Natural killer cell (primary cell): Measurements from ENCODE around the gene POGZ. TPM values are rescaled to one million over a fixed set of nuclear protein-coding genes. Genes with fewer than 3 reads are reported as not detected.

ENCODE experiments used
- ATAC-seq, 3 donors: fragments of 150-1000 bp in 2 of 3; fragments of 200-7000 bp in 1 of 3; cut with Tn5 transposase; 1 replicate in 1 of 3; 2 replicates in 2 of 3; pipeline ENCODE4 v1.10.0; 2021; ENCODE audit warnings: mild to moderate bottlenecking in 2 of 3, moderate library complexity in 2 of 3
- DNase-seq, 2 donors: peaks; one replicate each; pipeline versions ENCODE4 v3.0.0 to v3.0.0-alpha.2; 2013 to 2021; ENCODE audit warnings: mixed read lengths in 1 of 2
- H3K27ac ChIP-seq: one replicate; pipeline ENCODE4 v1.5.1; 2013; ENCODE audit warnings: mild to moderate bottlenecking, low read length
- H3K27me3 ChIP-seq: one replicate; pipeline ENCODE4 v1.6.1; 2013; ENCODE audit warnings: low read length; ENCODE audit not compliant: control insufficient read depth, insufficient read depth
- H3K36me3 ChIP-seq: one replicate; pipeline ENCODE4 v1.6.1; 2013; ENCODE audit warnings: low read length; ENCODE audit not compliant: control insufficient read depth, insufficient read depth
- H3K4me1 ChIP-seq: one replicate; pipeline ENCODE4 v1.6.1; 2013; ENCODE audit warnings: low read length; ENCODE audit not compliant: control insufficient read depth, insufficient read depth
- H3K4me3 ChIP-seq: one replicate; pipeline ENCODE4 v1.5.1; 2013; ENCODE audit warnings: low read length
- H3K9me3 ChIP-seq: one replicate; pipeline ENCODE4 v1.6.1; 2013; ENCODE audit warnings: low read length; ENCODE audit not compliant: control insufficient read depth, insufficient read depth
- H3K27ac Mint-ChIP-seq, 2 donors: one replicate each; pipeline ENCODE4 v1.8.0; 2022; ENCODE audit warnings: mild to moderate bottlenecking in 2 of 2, mixed read lengths in 2 of 2, moderate library complexity in 1 of 2
- H3K27me3 Mint-ChIP-seq, 2 donors: one replicate each; pipeline ENCODE4 v1.8.0; 2022; ENCODE audit warnings: low read depth in 2 of 2, mixed read lengths in 2 of 2
- H3K36me3 Mint-ChIP-seq: one replicate; pipeline ENCODE4 v1.8.0; 2022; ENCODE audit warnings: mixed read lengths
- H3K4me1 Mint-ChIP-seq, 2 donors: one replicate each; pipeline ENCODE4 v1.8.0; 2022; ENCODE audit warnings: mixed read lengths in 2 of 2
- H3K4me3 Mint-ChIP-seq: one replicate; pipeline ENCODE4 v1.8.0; 2022; ENCODE audit warnings: mild to moderate bottlenecking, moderate library complexity, mixed read lengths
- H3K9me3 Mint-ChIP-seq, 2 donors: one replicate each; pipeline ENCODE4 v1.8.0; 2022; ENCODE audit warnings: mixed read lengths in 2 of 2
- CTCF ChIP-seq: fragments of 200-600 bp; IDR thresholded peaks from one replicate; pipeline ENCODE4 v1.8.0; 2022; ENCODE audit warnings: antibody characterized with exemption
- WGBS: methylation state at CpG from one replicate; pipeline ENCODE4 v1.1.7; 2013; ENCODE audit warnings: missing lambda C conversion rate; ENCODE audit not compliant: insufficient coverage; 5-methylcytosine and 5-hydroxymethylcytosine counted together
- intact Hi-C: fragments of 100-400 bp; cut with micrococcal nuclease; formaldehyde crosslinking; loops from one replicate; pipeline ENCODE4 v1.14.2; 2022
- total RNA-seq, 4 donors: library from RNA; stranded (reverse); fragments of 120-200 nt in 1 of 4; gene quantifications; one replicate each; pipeline versions ENCODE4 v1.2.3 to v1.2.4, GENCODE V29; 2013 to 2022

The POGZ gene
- total RNA-seq, 3 donors from 2014 or later (not counting 1 experiment from before 2014, with no cell fraction given) = 106 to 129 (median 121) TPM

GRCh38 chr1:151406176-151406575 lies 53.1 kb downstream of the POGZ start:
- no peak overlapping the region for H3K27ac ChIP-seq
- H3K27me3 ChIP-seq = no peaks in the 10 kb centered on the region
- H3K9me3 ChIP-seq = no peaks in the 10 kb centered on the region
- DNase-seq (no peak), ATAC-seq (no peak)
- Mint-ChIP-seq H3K27ac (no peak overlapping the region), H3K27me3 (no peaks in the 10 kb centered on the region), H3K4me3 (no peak overlapping the region), H3K4me1 (no peaks in the 10 kb centered on the region), H3K36me3 (peaks cover 5% of the 10 kb centered on the region), H3K9me3 (no peaks in the 10 kb centered on the region)
- TF ChIP-seq CTCF = no peak
- over 99% methylated on average over 8 of the region's 8 CpGs for WGBS
- intact Hi-C loops = no loop called here
- H3K4me3 ChIP-seq = no peak overlapping the region
- H3K36me3 ChIP-seq = peaks cover 78% of the 10 kb centered on the region
- no peaks in the 10 kb centered on the region for H3K4me1 ChIP-seq

- DNase-seq = no peak
Measured at GRCh38 chr1:151405187-151405951, 53.9 kb downstream of the POGZ start.

GRCh38 chr1:151403612-151404011 lies 55.7 kb downstream of the POGZ start:
- Mint-ChIP-seq H3K27ac (peak overlapping the region; percentile 40 to 41), H3K9me3 (no peaks in the 10 kb centered on the region), H3K4me1 (peaks cover 20 to 21% of the 10 kb centered on the region in 2 donors), H3K27me3 (no peaks in the 10 kb centered on the region), H3K36me3 (no peaks in the 10 kb centered on the region), H3K4me3 (no peak overlapping the region)
- intact Hi-C loops = no loop called here
- ATAC-seq (no peak), DNase-seq (no peak)
- no peak for TF ChIP-seq CTCF
- Histone ChIP-seq H3K36me3 (peaks cover 60% of the 10 kb centered on the region), H3K4me3 (no peak overlapping the region), H3K27me3 (no peaks in the 10 kb centered on the region), H3K9me3 (no peaks in the 10 kb centered on the region), H3K4me1 (peaks cover 15% of the 10 kb centered on the region), H3K27ac (no peak overlapping the region)
- WGBS = 94% methylated on average over 3 of the region's 3 CpGs

More at GRCh38 chr1:151405187-151405951, 53.9 kb downstream of the POGZ start:
- no peaks in the 10 kb centered on the region for H3K9me3 Mint-ChIP-seq
- no peak overlapping the region for H3K27ac Mint-ChIP-seq
- no peaks in the 10 kb centered on the region for H3K27me3 Mint-ChIP-seq
- H3K4me3 ChIP-seq = no peak overlapping the region
- H3K4me1 ChIP-seq = peaks cover 5% of the 10 kb centered on the region
- WGBS = 94% methylated on average over 13 of the region's 13 CpGs
- H3K4me1 Mint-ChIP-seq = peaks cover 7% of the 10 kb centered on the region in 2 donors
- H3K9me3 ChIP-seq = no peaks in the 10 kb centered on the region
- no peak for TF ChIP-seq CTCF
- H3K27me3 ChIP-seq = no peaks in the 10 kb centered on the region
- intact Hi-C loops = no loop called here
- no peak overlapping the region for H3K27ac ChIP-seq
- ATAC-seq = no peak
- H3K36me3 ChIP-seq = peaks cover 77% of the 10 kb centered on the region
- no peak overlapping the region for H3K4me3 Mint-ChIP-seq
- H3K36me3 Mint-ChIP-seq = no peaks in the 10 kb centered on the region
